ENCODE data around the gene CACNA1A. TPM values are rescaled to one million over a fixed set of nuclear protein-coding genes. Genes with fewer than 3 reads are reported as not detected.
A peak's percentile ranks its signal among the peaks of the same experiment; 100 is the strongest.
"Not testable (repeated sequence)": the region's sequence is repeated elsewhere in the genome, so short reads cannot be mapped to it uniquely, and the experiment has no call there.

CACNA1A gene
- total and polyA plus RNA-seq, 8 donors, result 0.58 to 12.5 (median 3.8) TPM; not detected in 1

- Histone ChIP-seq H3K27ac (peak overlapping the region in 2 of 5 donors; percentile 22 to 35), H3K9me3 (no peaks in the 10 kb centered on the region), H3K4me3 (no peak overlapping the region), H3K4me1 (peaks cover 8 to 17% (median 12%) of the 10 kb centered on the region in 4 donors), H3K36me3 (no peaks in the 10 kb centered on the region), H3K27me3 (no peaks in the 10 kb centered on the region)
- DNase-seq, result peak; percentile 76 to 85
- WGBS, 5 donors, result 14 to 20% (median 17%) methylated on average over 12 to 16 of the region's 16 CpGs
- intact Hi-C loops (cut with DNase I; ENCODE audit: low total_unique reads), result no loop called here
- TF ChIP-seq EP300 (IDR thresholded peaks at IDR 0.05), result no peak
- no peak for TF ChIP-seq POLR2A (IDR thresholded peaks at IDR 0.05)
- TF ChIP-seq POLR2AphosphoS5 (IDR thresholded peaks at IDR 0.05), result peak in 1 of 3 donors; percentile 6
- no peak for TF ChIP-seq CTCF (IDR thresholded peaks at IDR 0.05)
Observed at GRCh38 chr19:13181747-13182388, 324.4 kb downstream of the CACNA1A start.

GRCh38 chr19:13178291-13178690 lies 328.0 kb downstream of the CACNA1A start:
- DNase-seq; H3K4me3 ChIP-seq; H3K27ac ChIP-seq; H3K27me3 ChIP-seq; H3K36me3 ChIP-seq; intact Hi-C loops (cut with DNase I; ENCODE audit: low total_unique reads); H3K9me3 ChIP-seq: not testable (repeated sequence)
- H3K4me1 ChIP-seq, result peaks cover 8 to 17% (median 12%) of the 10 kb centered on the region in 4 donors
- WGBS, 5 donors, result 82 to 87% (median 86%) methylated on average over 10 of the region's 10 CpGs

- H3K4me1 ChIP-seq, result peaks cover 10 to 24% (median 16%) of the 10 kb centered on the region in 4 donors
- 93 to 99% (median 95%) methylated on average over 5 of the region's 5 CpGs for WGBS, 5 donors
- H3K4me3 ChIP-seq; H3K36me3 ChIP-seq; H3K27ac ChIP-seq; DNase-seq; H3K27me3 ChIP-seq; intact Hi-C loops (cut with DNase I; ENCODE audit: low total_unique reads); H3K9me3 ChIP-seq: not testable (repeated sequence)
Observed at GRCh38 chr19:13177584-13177983, 328.7 kb downstream of the CACNA1A start.

GRCh38 chr19:13176345-13176744 lies 329.9 kb downstream of the CACNA1A start:
- Histone ChIP-seq H3K36me3 (no peaks in the 10 kb centered on the region), H3K9me3 (no peaks in the 10 kb centered on the region), H3K27me3 (no peaks in the 10 kb centered on the region), H3K4me1 (peaks cover 11 to 24% (median 17%) of the 10 kb centered on the region in 4 donors), H3K27ac (no peak overlapping the region), H3K4me3 (no peak overlapping the region)
- WGBS, 5 donors, result 87 to 92% (median 92%) methylated on average over 8 of the region's 8 CpGs
- TF ChIP-seq POLR2A (IDR thresholded peaks at IDR 0.05) (no peak), EP300 (IDR thresholded peaks at IDR 0.05) (no peak), POLR2AphosphoS5 (IDR thresholded peaks at IDR 0.05) (no peak), CTCF (IDR thresholded peaks at IDR 0.05) (no peak)
- intact Hi-C loops (cut with DNase I; ENCODE audit: low total_unique reads), result no loop called here
- DNase-seq, result no peak

GRCh38 chr19:13173139-13173737 lies 333.0 kb downstream of the CACNA1A start:
- 80 to 92% (median 89%) methylated on average over 12 of the region's 12 CpGs for WGBS, 5 donors
- no peaks in the 10 kb centered on the region for H3K9me3 ChIP-seq
- H3K27ac ChIP-seq, result peak overlapping the region; percentile 0 to 84 (median 78)
- no peak for DNase-seq
- intact Hi-C loops (cut with DNase I; ENCODE audit: low total_unique reads), result no loop called here
- no peaks in the 10 kb centered on the region for H3K36me3 ChIP-seq
- H3K4me3 ChIP-seq, result no peak overlapping the region
- no peaks in the 10 kb centered on the region for H3K27me3 ChIP-seq
- peaks cover 19 to 44% (median 30%) of the 10 kb centered on the region in 4 donors for H3K4me1 ChIP-seq
- no peak for TF ChIP-seq EP300 (IDR thresholded peaks at IDR 0.05)
- TF ChIP-seq CTCF (IDR thresholded peaks at IDR 0.05), result no peak
- no peak for TF ChIP-seq POLR2A (IDR thresholded peaks at IDR 0.05)
- TF ChIP-seq POLR2AphosphoS5 (IDR thresholded peaks at IDR 0.05), result no peak
